Aorta (tissue), 5 donors: Measurements from ENCODE around the gene GALM. TPM values are rescaled to one million over a fixed set of nuclear protein-coding genes. Genes with fewer than 3 reads are reported as not detected.

Experiments
- ATAC-seq: fragments of 200-7000 bp; cut with Tn5 transposase; one replicate; pipeline ENCODE4 v1.9.1; 2022; ENCODE audit warnings: moderate library complexity; ENCODE audit not compliant: low FRiP score
- DNase-seq, 2 donors: peaks; one replicate each; pipeline ENCODE4 v3.0.0-alpha.2; 2020
- H3K27ac ChIP-seq, 2 donors: one replicate each; pipeline ENCODE4 v1.5.1; 2013; ENCODE audit warnings: low read length in 2 of 2, mild to moderate bottlenecking in 2 of 2, moderate library complexity in 2 of 2, control low read depth in 1 of 2, inconsistent platforms in 1 of 2, low read depth in 1 of 2
- H3K27me3 ChIP-seq, 2 donors: one replicate each; pipeline ENCODE4 v1.6.1; 2013; ENCODE audit warnings: control low read depth in 1 of 2, low read length in 1 of 2, mild to moderate bottlenecking in 1 of 2, moderate library complexity in 1 of 2; ENCODE audit not compliant: insufficient read depth in 2 of 2, control insufficient read depth in 1 of 2
- H3K36me3 ChIP-seq, 2 donors: one replicate each; pipeline ENCODE4 v1.6.1; 2013; ENCODE audit warnings: control low read depth in 1 of 2, low read length in 1 of 2, mild to moderate bottlenecking in 1 of 2; ENCODE audit not compliant: insufficient read depth in 2 of 2, control insufficient read depth in 1 of 2
- H3K4me1 ChIP-seq, 2 donors: one replicate each; pipeline ENCODE4 v1.6.1; 2013; ENCODE audit warnings: low read length in 2 of 2, control low read depth in 1 of 2, mild to moderate bottlenecking in 1 of 2, moderate library complexity in 1 of 2; ENCODE audit not compliant: insufficient read depth in 2 of 2, control insufficient read depth in 1 of 2
- H3K4me3 ChIP-seq, 2 donors: one replicate each; pipeline ENCODE4 v1.5.1; 2013; ENCODE audit warnings: low read length in 2 of 2, control low read depth in 1 of 2, mild to moderate bottlenecking in 1 of 2
- H3K9me3 ChIP-seq: one replicate; pipeline ENCODE4 v1.6.1; 2013; ENCODE audit warnings: mild to moderate bottlenecking, low read length; ENCODE audit not compliant: control insufficient read depth
- WGBS, 2 donors: extraction: QIAGEN DNeasy Blood & Tissue Kit; methylation state at CpG; one replicate each; pipeline ENCODE4 v1.1.7; 2013; 5-methylcytosine and 5-hydroxymethylcytosine counted together
- intact Hi-C, 2 donors: fragments of 100-400 bp; cut with DNase I; formaldehyde crosslinking; loops; one replicate each; pipeline versions ENCODE4 v1.14.2 to v1.15.0; 2022
- polyA plus RNA-seq, 2 donors: library from polyadenylated mRNA; stranded (reverse); fragments of 200-250 nt; gene quantifications; one replicate each; pipeline ENCODE4 v1.2.3, GENCODE V29; 2013
- total RNA-seq, 2 donors: library from RNA; stranded (reverse); fragmentation: NEBNext Ultra II Directional; extraction: Animal tissue kit (Norgen Biotek cat#: 25700); gene quantifications; one replicate each; pipeline ENCODE4 v1.2.1, GENCODE V29; 2021
- donor health status: healthy with polysubstance abuse.
- donor health status: Bipolar disorder and iron deficiency.
- donor health status: DM: no; HTN: no; CAD: no.
- donor health status: DM: no; HTN: no; CAD: no.
- donor health status: DM: yes; HTN: yes; CAD: no.

Gene GALM
- total and polyA plus RNA-seq, 4 donors = 8.6 to 23.3 (median 14.5) TPM

GRCh38 chr2:38722271-38723061, 56.6 kb downstream of the GALM start:
- intact Hi-C loops = loop anchor here in 1 of 2 donors (5.0 kb wide), 2 partner anchors 120 to 140 kb away; partner anchors contain the start of gene HNRNPLL
- DNase-seq = no peak
- no peak for ATAC-seq
- H3K9me3 ChIP-seq = no peaks in the 10 kb centered on the region
- no peaks in the 10 kb centered on the region for H3K4me1 ChIP-seq
- WGBS, 2 donors = 31 to 35% methylated on average over 9 of the region's 9 CpGs
- H3K4me3 ChIP-seq = no peak overlapping the region
- no peaks in the 10 kb centered on the region for H3K36me3 ChIP-seq
- no peak overlapping the region for H3K27ac ChIP-seq
- no peaks in the 10 kb centered on the region for H3K27me3 ChIP-seq

- no peak overlapping the region for H3K27ac ChIP-seq
- H3K4me1 ChIP-seq = no peaks in the 10 kb centered on the region
- no peaks in the 10 kb centered on the region for H3K9me3 ChIP-seq
- ATAC-seq = no peak
- 68 to 87% methylated on average over 7 of the region's 7 CpGs for WGBS, 2 donors
- no peaks in the 10 kb centered on the region for H3K27me3 ChIP-seq
- no peak for DNase-seq
- H3K36me3 ChIP-seq = no peaks in the 10 kb centered on the region
- intact Hi-C loops = loop anchor here in 1 of 2 donors (5.0 kb wide), 2 partner anchors 121 to 141 kb away; partner anchors contain the start of gene HNRNPLL
- no peak overlapping the region for H3K4me3 ChIP-seq
Measured at GRCh38 chr2:38723173-38723572, 57.3 kb downstream of the GALM start.

- no peaks in the 10 kb centered on the region for H3K36me3 ChIP-seq
- H3K4me1 ChIP-seq = no peaks in the 10 kb centered on the region
- no peak for ATAC-seq
- 76 to 79% methylated on average over 1 of the region's 1 CpG for WGBS, 2 donors
- intact Hi-C loops = loop anchor here in 1 of 2 donors (2.0 kb wide), 1 partner anchor 15 kb away; no protein-coding TSS in a partner anchor
- no peaks in the 10 kb centered on the region for H3K9me3 ChIP-seq
- H3K4me3 ChIP-seq = no peak overlapping the region
- DNase-seq = no peak
- H3K27me3 ChIP-seq = no peaks in the 10 kb centered on the region
- no peak overlapping the region for H3K27ac ChIP-seq
Measured at GRCh38 chr2:38727661-38728060, 61.7 kb downstream of the GALM start.

GRCh38 chr2:38728694-38729093, 62.8 kb downstream of the GALM start:
- DNase-seq (no peak), ATAC-seq (no peak)
- H3K27me3 ChIP-seq = no peaks in the 10 kb centered on the region
- no peaks in the 10 kb centered on the region for H3K9me3 ChIP-seq
- H3K36me3 ChIP-seq = peaks cover 1 to 2% of the 10 kb centered on the region in 2 donors
- H3K4me1 ChIP-seq = no peaks in the 10 kb centered on the region
- H3K4me3 ChIP-seq = no peak overlapping the region
- WGBS, 2 donors = 1 to 50% methylated on average over 2 of the region's 2 CpGs
- no peak overlapping the region for H3K27ac ChIP-seq
- intact Hi-C loops = loop anchor here in 1 of 2 donors (2.0 kb wide), 1 partner anchor 14 kb away; no protein-coding TSS in a partner anchor

- ATAC-seq = no peak
Measured at GRCh38 chr2:38731090-38731489, 65.2 kb downstream of the GALM start.

GRCh38 chr2:38731684-38732221, 65.8 kb downstream of the GALM start:
- peak in 1 of 2 donors; percentile 70 for DNase-seq
- Histone ChIP-seq H3K27ac (no peak overlapping the region), H3K36me3 (peaks cover 2 to 3% of the 10 kb centered on the region in 2 donors), H3K4me1 (no peaks in the 10 kb centered on the region), H3K27me3 (no peaks in the 10 kb centered on the region), H3K9me3 (no peaks in the 10 kb centered on the region), H3K4me3 (no peak overlapping the region)
- 87 to 90% methylated on average over 14 of the region's 14 CpGs for WGBS, 2 donors
- ATAC-seq = no peak
- intact Hi-C loops = no loop called here

More at GRCh38 chr2:38731090-38731489, 65.2 kb downstream of the GALM start:
- 94 to 97% methylated on average over 7 of the region's 7 CpGs for whole genome bisulfite sequencing, 2 donors
- Histone ChIP-seq H3K9me3 (no peaks in the 10 kb centered on the region), H3K36me3 (peaks cover 2 to 3% of the 10 kb centered on the region in 2 donors), H3K27ac (no peak overlapping the region), H3K4me3 (no peak overlapping the region), H3K4me1 (no peaks in the 10 kb centered on the region), H3K27me3 (no peaks in the 10 kb centered on the region)
- peak in 1 of 2 donors; percentile 58 for DNase-seq
- intact Hi-C loops = no loop called here

- DNase-seq (no peak), ATAC-seq (no peak)
- Histone ChIP-seq H3K9me3 (no peaks in the 10 kb centered on the region), H3K27ac (no peak overlapping the region), H3K27me3 (no peaks in the 10 kb centered on the region), H3K36me3 (peaks cover 2 to 3% of the 10 kb centered on the region in 2 donors), H3K4me3 (no peak overlapping the region), H3K4me1 (no peaks in the 10 kb centered on the region)
- WGBS, 2 donors = 82 to 87% methylated on average over 6 of the region's 6 CpGs
- intact Hi-C loops = no loop called here
Measured at GRCh38 chr2:38733300-38733971, 67.5 kb downstream of the GALM start.

- no peak overlapping the region for H3K4me3 ChIP-seq
- WGBS, 2 donors = 63 to 64% methylated on average over 9 of the region's 9 CpGs
- ATAC-seq = no peak
- no peaks in the 10 kb centered on the region for H3K9me3 ChIP-seq
- peaks cover 2 to 3% of the 10 kb centered on the region in 2 donors for H3K36me3 ChIP-seq
- no peaks in the 10 kb centered on the region for H3K4me1 ChIP-seq
- H3K27ac ChIP-seq = no peak overlapping the region
- no peaks in the 10 kb centered on the region for H3K27me3 ChIP-seq
- no peak for DNase-seq
- intact Hi-C loops = loop anchor here in 1 of 2 donors (5.0 kb wide), 2 partner anchors 197 to 417 kb away; no protein-coding TSS in a partner anchor
Measured at GRCh38 chr2:38734299-38735058, 68.6 kb downstream of the GALM start.
